SK-N-DZ (cell line): ENCODE data around the gene NUP93.

ENCODE experiments used
- DNase-seq: peaks from one replicate; pipeline ENCODE4 v3.0.0-alpha.2; 2015; ENCODE audit warnings: low spot score

NUP93 gene

GRCh38 chr16:56848029-56848936, 118.4 kb downstream of the NUP93 start:
- DNase-seq = no peak

- DNase-seq = no peak
Measured at GRCh38 chr16:56848955-56849689, 119.2 kb downstream of the NUP93 start.

GRCh38 chr16:56849690-56850680, 120.1 kb downstream of the NUP93 start:
- DNase-seq = no peak

- no peak for DNase-seq
Measured at GRCh38 chr16:56851671-56852400, 121.9 kb downstream of the NUP93 start.

- no peak for DNase-seq
Measured at GRCh38 chr16:56852401-56852730, 122.4 kb downstream of the NUP93 start.

- DNase-seq = no peak
Measured at GRCh38 chr16:56852968-56853367, 123.0 kb downstream of the NUP93 start.

- no peak for DNase-seq
Measured at GRCh38 chr16:56855201-56855600, 125.3 kb downstream of the NUP93 start.

- DNase-seq = no peak
Measured at GRCh38 chr16:56855946-56856345, 126.0 kb downstream of the NUP93 start.

GRCh38 chr16:56856876-56857447, 127.0 kb downstream of the NUP93 start:
- DNase-seq = no peak

- DNase-seq = no peak
Measured at GRCh38 chr16:56858374-56858773, 128.4 kb downstream of the NUP93 start.

- DNase-seq = no peak
Measured at GRCh38 chr16:56859636-56860035, 129.7 kb downstream of the NUP93 start.

GRCh38 chr16:56860226-56861020, 130.5 kb downstream of the NUP93 start:
- DNase-seq = no peak

- peak; percentile 93 for DNase-seq
Measured at GRCh38 chr16:56861092-56861610, 131.2 kb downstream of the NUP93 start.

GRCh38 chr16:56861756-56862155, 131.8 kb downstream of the NUP93 start:
- DNase-seq = no peak

GRCh38 chr16:56862776-56863175, 132.8 kb downstream of the NUP93 start:
- no peak for DNase-seq

GRCh38 chr16:56864960-56865359, 135.0 kb downstream of the NUP93 start, which contains the start of gene SLC12A3:
TSS of gene SLC12A3 (plus strand) at chr16:56865207. CDS start at chr16:56865236, 29 bp downstream.
- DNase-seq = peak; percentile 48

- no peak for DNase-seq
Measured at GRCh38 chr16:56865394-56866062, 135.6 kb downstream of the NUP93 start.

- DNase-seq = peak; percentile 73
Measured at GRCh38 chr16:56866955-56867830, 137.3 kb downstream of the NUP93 start.
